HG02981 (cell line): ENCODE measurements around the gene SMS.
A peak's percentile ranks its signal among the peaks of the same experiment; 100 is the strongest.
"Not testable (repeated sequence)": the region's sequence is repeated elsewhere in the genome, so short reads cannot be mapped to it uniquely, and the experiment has no call there.

ENCODE experiments used
- ATAC-seq: cut with Tn5 transposase; IDR thresholded peaks from one replicate; pipeline ENCODE4 v1.9.1; 2021; ENCODE audit warnings: mild to moderate bottlenecking, moderate library complexity; ENCODE audit not compliant: unreplicated experiment

The SMS gene

GRCh38 chrX:21950557-21950956 is 10.0 kb downstream of the SMS start:
- ATAC-seq: not testable (repeated sequence)

- no peak for ATAC-seq
Observed at GRCh38 chrX:21952624-21953023, 12.1 kb downstream of the SMS start.

GRCh38 chrX:21953195-21953830 is 12.8 kb downstream of the SMS start:
- not testable (repeated sequence) for ATAC-seq

GRCh38 chrX:21955403-21956189 is 15.1 kb downstream of the SMS start:
- ATAC-seq: no peak

GRCh38 chrX:21956783-21957182 is 16.3 kb downstream of the SMS start:
- no peak for ATAC-seq

GRCh38 chrX:21958187-21958586 is 17.7 kb downstream of the SMS start:
- no peak for ATAC-seq

- ATAC-seq: no peak
Observed at GRCh38 chrX:21958916-21959315, 18.4 kb downstream of the SMS start.

GRCh38 chrX:21959362-21960051 is 19.0 kb downstream of the SMS start:
- no peak for ATAC-seq

GRCh38 chrX:21960569-21961541 is 20.3 kb downstream of the SMS start:
- ATAC-seq: no peak

- no peak for ATAC-seq
Observed at GRCh38 chrX:21962361-21962760, 21.9 kb downstream of the SMS start.

- ATAC-seq: no peak
Observed at GRCh38 chrX:21963269-21963668, 22.8 kb downstream of the SMS start.

GRCh38 chrX:21963731-21964405 is 23.4 kb downstream of the SMS start:
- ATAC-seq: no peak

- no peak for ATAC-seq
Observed at GRCh38 chrX:21966866-21967265, 26.4 kb downstream of the SMS start.

- no peak for ATAC-seq
Observed at GRCh38 chrX:21968333-21968732, 27.8 kb downstream of the SMS start.

- no peak for ATAC-seq
Observed at GRCh38 chrX:21970326-21970725, 29.8 kb downstream of the SMS start.

GRCh38 chrX:21972046-21972445 is 31.5 kb downstream of the SMS start:
- no peak for ATAC-seq

- no peak for ATAC-seq
Observed at GRCh38 chrX:21972721-21973120, 32.2 kb downstream of the SMS start.

GRCh38 chrX:21973321-21974010 is 33.0 kb downstream of the SMS start:
- ATAC-seq: no peak

- peak; percentile 88 for ATAC-seq
Observed at GRCh38 chrX:21974011-21974385, 33.5 kb downstream of the SMS start.

GRCh38 chrX:21975242-21975641 is 34.7 kb downstream of the SMS start:
- ATAC-seq: no peak
